Ovary (tissue), 3 donors: ENCODE data around the gene FADS2.

Source experiments
- EP300 ChIP-seq: sonication (generic); formaldehyde crosslinking; IDR thresholded peaks from one replicate; pipeline ENCODE4 v1.6.1; 2017; ENCODE audit warnings: antibody characterized with exemption
- POLR2A ChIP-seq: fragments of 450-650 bp; IDR thresholded peaks from one replicate; pipeline ENCODE4 v1.6.1; 2017; ENCODE audit warnings: antibody characterized with exemption, mild to moderate bottlenecking, moderate library complexity
- TF ChIP-seq, protein P1 (sequence below), 3 donors: fragments of 450-650 bp in 2 of 3; fragments of 200-600 bp in 1 of 3; IDR thresholded peaks; one replicate each; pipeline versions ENCODE4 v1.5.1 to v1.8.0; 2016 to 2022; ENCODE audit warnings: antibody characterized with exemption in 3 of 3, mild to moderate bottlenecking in 1 of 3
- donor health status: DM: no; HTN: no; CAD: no.

DNA sequence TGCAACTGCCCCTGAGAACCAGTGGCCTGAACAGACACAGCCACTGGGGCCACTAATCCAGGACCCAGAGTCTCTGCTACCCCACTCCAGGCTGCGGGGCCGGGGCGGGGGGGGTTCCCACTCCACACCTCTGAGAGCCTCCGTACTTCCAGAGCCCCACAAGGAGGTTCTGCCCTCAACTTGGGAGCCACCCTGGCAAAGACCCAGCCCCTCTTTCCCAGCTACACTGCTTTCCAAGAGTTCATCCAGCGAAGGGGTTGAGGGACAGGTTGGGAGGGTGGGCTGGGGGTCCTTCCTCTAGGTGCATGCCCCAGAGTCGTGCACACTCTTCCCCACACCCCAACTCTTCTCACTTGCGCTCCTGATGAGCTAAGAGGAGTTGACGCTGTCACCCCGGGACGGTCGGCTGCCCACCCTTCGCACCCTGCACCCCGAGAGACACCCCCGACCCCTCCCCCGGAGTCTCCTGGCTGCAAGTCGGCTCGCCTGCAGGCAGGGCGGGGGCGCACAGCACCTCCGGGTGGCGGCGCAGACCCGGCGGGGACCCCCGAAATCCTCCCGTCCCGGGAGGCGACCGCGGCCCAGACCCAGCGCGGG, 88.7 kb downstream of the FADS2 start:
- TF ChIP-seq, protein P1, sequence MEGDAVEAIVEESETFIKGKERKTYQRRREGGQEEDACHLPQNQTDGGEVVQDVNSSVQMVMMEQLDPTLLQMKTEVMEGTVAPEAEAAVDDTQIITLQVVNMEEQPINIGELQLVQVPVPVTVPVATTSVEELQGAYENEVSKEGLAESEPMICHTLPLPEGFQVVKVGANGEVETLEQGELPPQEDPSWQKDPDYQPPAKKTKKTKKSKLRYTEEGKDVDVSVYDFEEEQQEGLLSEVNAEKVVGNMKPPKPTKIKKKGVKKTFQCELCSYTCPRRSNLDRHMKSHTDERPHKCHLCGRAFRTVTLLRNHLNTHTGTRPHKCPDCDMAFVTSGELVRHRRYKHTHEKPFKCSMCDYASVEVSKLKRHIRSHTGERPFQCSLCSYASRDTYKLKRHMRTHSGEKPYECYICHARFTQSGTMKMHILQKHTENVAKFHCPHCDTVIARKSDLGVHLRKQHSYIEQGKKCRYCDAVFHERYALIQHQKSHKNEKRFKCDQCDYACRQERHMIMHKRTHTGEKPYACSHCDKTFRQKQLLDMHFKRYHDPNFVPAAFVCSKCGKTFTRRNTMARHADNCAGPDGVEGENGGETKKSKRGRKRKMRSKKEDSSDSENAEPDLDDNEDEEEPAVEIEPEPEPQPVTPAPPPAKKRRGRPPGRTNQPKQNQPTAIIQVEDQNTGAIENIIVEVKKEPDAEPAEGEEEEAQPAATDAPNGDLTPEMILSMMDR (IDR thresholded peaks at IDR 0.05): peak in 1 of 3 donors; percentile 12
- TF ChIP-seq POLR2A (no peak), EP300 (no peak)
